ENCODE measurements around the gene CHN2. TPM values are rescaled to one million over a fixed set of nuclear protein-coding genes. Genes with fewer than 3 reads are reported as not detected.
A peak's percentile ranks its signal among the peaks of the same experiment; 100 is the strongest.

Gene CHN2
- total RNA-seq, 1 experiment from 2014 or later, result 18.8 TPM

- Histone ChIP-seq H3K9me3 (no peaks in the 10 kb centered on the region), H3K4me1 (peaks cover 51% of the 10 kb centered on the region), H3K27me3 (replicated peaks; ENCODE audit: control insufficient read depth, insufficient read depth, low read length) (no peaks in the 10 kb centered on the region), H3K4me3 (ENCODE audit: low read depth, low read length) (no peak overlapping the region), H3K36me3 (ENCODE audit: control insufficient read depth, insufficient read depth, low read length) (no peaks in the 10 kb centered on the region)
- intact Hi-C loops (cut with micrococcal nuclease; ENCODE audit: unreplicated experiment), result loop anchor here (1.0 to 5.0 kb wide), 2 partner anchors 64 to 111 kb away; no protein-coding TSS in a partner anchor
- peak in 1 of 2 experiments; percentile 43 for DNase-seq
- H3K9me3 Mint-ChIP-seq (ENCODE audit: unreplicated experiment), result no peaks in the 10 kb centered on the region
- no peak for TF ChIP-seq CTCF (IDR thresholded peaks at IDR 0.05; ENCODE audit: insufficient read depth in 1 of 2, low read depth in 1 of 2, low read length in 1 of 2, severe bottlenecking in 1 of 2, unreplicated experiment in 1 of 2)
- H3K27ac Mint-ChIP-seq (ENCODE audit: unreplicated experiment), result peak overlapping the region; percentile 64
- BruUV-seq (replicated peaks), result TSS peak; percentile 83
- ChIA-PET POLR2A (no interaction called here), CTCF (interaction anchor here (0.6 to 1.0 kb wide), 3 partner anchors 23 to 380 kb away, joined by 3 to 5 read pairs (median 4); no protein-coding TSS in a partner anchor)
- peak overlapping the region; percentile 5 for H3K4me3 Mint-ChIP-seq (ENCODE audit: unreplicated experiment)
- no peaks in the 10 kb centered on the region for H3K27me3 Mint-ChIP-seq (ENCODE audit: insufficient read depth, unreplicated experiment)
- H3K36me3 Mint-ChIP-seq (ENCODE audit: insufficient read depth, unreplicated experiment), result peaks cover 11% of the 10 kb centered on the region
- peaks cover 51% of the 10 kb centered on the region for H3K4me1 Mint-ChIP-seq (ENCODE audit: low read depth, unreplicated experiment)
These were observed 111.9 kb downstream of the CHN2 start for GRCh38 chr7:29306319-29306991.

- no peak for TF ChIP-seq CTCF (IDR thresholded peaks at IDR 0.05; ENCODE audit: insufficient read depth in 1 of 2, low read depth in 1 of 2, low read length in 1 of 2, severe bottlenecking in 1 of 2, unreplicated experiment in 1 of 2)
- H3K36me3 Mint-ChIP-seq (ENCODE audit: insufficient read depth, unreplicated experiment), result peaks cover 11% of the 10 kb centered on the region
- CTCF ChIA-PET, result interaction anchor here (0.8 to 1.0 kb wide), 3 partner anchors 37 to 120 kb away, joined by 3 to 4 read pairs (median 3); no protein-coding TSS in a partner anchor
- no peaks in the 10 kb centered on the region for H3K27me3 Mint-ChIP-seq (ENCODE audit: insufficient read depth, unreplicated experiment)
- no peak overlapping the region for H3K4me3 ChIP-seq (ENCODE audit: low read depth, low read length)
- BruUV-seq (replicated peaks), result no TSS peak
- intact Hi-C loops (cut with micrococcal nuclease; ENCODE audit: unreplicated experiment), result loop anchor here (2.0 to 5.0 kb wide), 3 partner anchors 20 to 386 kb away; no protein-coding TSS in a partner anchor
- H3K4me3 Mint-ChIP-seq (ENCODE audit: unreplicated experiment), result no peak overlapping the region
- peak overlapping the region; percentile 48 for H3K27ac Mint-ChIP-seq (ENCODE audit: unreplicated experiment)
- no peaks in the 10 kb centered on the region for H3K27me3 ChIP-seq (replicated peaks; ENCODE audit: control insufficient read depth, insufficient read depth, low read length)
- no peaks in the 10 kb centered on the region for H3K9me3 Mint-ChIP-seq (ENCODE audit: unreplicated experiment)
- peaks cover 47% of the 10 kb centered on the region for H3K4me1 ChIP-seq
- no peaks in the 10 kb centered on the region for H3K36me3 ChIP-seq (ENCODE audit: control insufficient read depth, insufficient read depth, low read length)
- no peaks in the 10 kb centered on the region for H3K9me3 ChIP-seq
- POLR2A ChIA-PET, result no interaction called here
- H3K4me1 Mint-ChIP-seq (ENCODE audit: low read depth, unreplicated experiment), result peaks cover 46% of the 10 kb centered on the region
- DNase-seq, result peak in 1 of 2 experiments; percentile 63
These were observed 113.8 kb downstream of the CHN2 start for GRCh38 chr7:29308424-29308823.

GRCh38 chr7:29309041-29309854, 114.7 kb downstream of the CHN2 start:
- peak; percentile 59 to 70 for TF ChIP-seq CTCF (IDR thresholded peaks at IDR 0.05; ENCODE audit: insufficient read depth in 1 of 2, low read depth in 1 of 2, low read length in 1 of 2, severe bottlenecking in 1 of 2, unreplicated experiment in 1 of 2)
- Mint-ChIP-seq H3K27me3 (ENCODE audit: insufficient read depth, unreplicated experiment) (no peaks in the 10 kb centered on the region), H3K4me1 (ENCODE audit: low read depth, unreplicated experiment) (peaks cover 41% of the 10 kb centered on the region), H3K4me3 (ENCODE audit: unreplicated experiment) (no peak overlapping the region), H3K27ac (ENCODE audit: unreplicated experiment) (no peak overlapping the region), H3K9me3 (ENCODE audit: unreplicated experiment) (no peaks in the 10 kb centered on the region), H3K36me3 (ENCODE audit: insufficient read depth, unreplicated experiment) (peaks cover 11% of the 10 kb centered on the region)
- no peaks in the 10 kb centered on the region for H3K36me3 ChIP-seq (ENCODE audit: control insufficient read depth, insufficient read depth, low read length)
- no peak overlapping the region for H3K4me3 ChIP-seq (ENCODE audit: low read depth, low read length)
- no peaks in the 10 kb centered on the region for H3K27me3 ChIP-seq (replicated peaks; ENCODE audit: control insufficient read depth, insufficient read depth, low read length)
- BruUV-seq (replicated peaks), result no TSS peak
- DNase-seq, result peak; percentile 50 to 64
- intact Hi-C loops (cut with micrococcal nuclease; ENCODE audit: unreplicated experiment), result loop anchor here (1.0 to 5.0 kb wide), 6 partner anchors 20 to 386 kb away; no protein-coding TSS in a partner anchor
- ChIA-PET POLR2A (no interaction called here), CTCF (interaction anchor here (0.6 to 0.9 kb wide), 7 partner anchors 9 to 387 kb away, joined by 3 to 12 read pairs (median 4); no protein-coding TSS in a partner anchor)
- H3K4me1 ChIP-seq, result peaks cover 45% of the 10 kb centered on the region
- H3K9me3 ChIP-seq, result no peaks in the 10 kb centered on the region

Measured in Caco-2 (cell line).